Heart left ventricle (tissue), 16 donors: Measurements from ENCODE around the gene LACTBL1. TPM values are rescaled to one million over a fixed set of nuclear protein-coding genes. Genes with fewer than 3 reads are reported as not detected.

Source experiments
- ATAC-seq, 4 donors: fragments of 200-7000 bp; cut with Tn5 transposase; one replicate each; pipeline ENCODE4 v1.9.1; 2020 to 2022; ENCODE audit warnings: moderate library complexity in 4 of 4, mild to moderate bottlenecking in 3 of 4, moderate number of reproducible peaks in 1 of 4
- DNase-seq, 5 donors: peaks; one replicate each; pipeline ENCODE4 v3.0.0-alpha.2; 2020
- H3K27ac ChIP-seq, 12 donors: fragments of 200-600 bp; sonication (generic) in 4 of 12; one replicate each; pipeline versions ENCODE4 v1.5.0 to v1.8.0; 2016 to 2022; ENCODE audit warnings: mild to moderate bottlenecking in 2 of 12
- H3K27me3 ChIP-seq, 9 donors: fragments of 200-600 bp; sonication (generic) in 2 of 9; one replicate each; pipeline versions ENCODE4 v1.5.1 to v1.8.0; 2016 to 2022; ENCODE audit warnings: mild to moderate bottlenecking in 3 of 9
- H3K36me3 ChIP-seq, 9 donors: fragments of 200-600 bp; sonication (generic) in 2 of 9; one replicate each; pipeline versions ENCODE4 v1.5.0 to v1.8.0; 2018 to 2022; ENCODE audit warnings: mild to moderate bottlenecking in 2 of 9
- H3K4me1 ChIP-seq, 12 donors: fragments of 200-600 bp; sonication (generic) in 4 of 12; one replicate each; pipeline versions ENCODE4 v1.5.0 to v1.8.0; 2016 to 2022; ENCODE audit warnings: mild to moderate bottlenecking in 3 of 12
- H3K4me3 ChIP-seq, 12 donors: fragments of 200-600 bp; sonication (generic) in 4 of 12; one replicate each; pipeline versions ENCODE4 v1.5.0 to v1.8.0; 2017 to 2022; ENCODE audit warnings: mild to moderate bottlenecking in 9 of 12, moderate library complexity in 4 of 12
- H3K9me3 ChIP-seq, 12 donors: fragments of 200-600 bp; sonication (generic) in 4 of 12; one replicate each; pipeline versions ENCODE4 v1.5.0 to v1.8.0; 2016 to 2022; ENCODE audit warnings: mild to moderate bottlenecking in 1 of 12
- CTCF ChIP-seq, 12 donors: fragments of 200-600 bp; sonication (generic) in 4 of 12; IDR thresholded peaks; one replicate each; pipeline versions ENCODE4 v1.5.0 to v1.8.0; 2018 to 2022; ENCODE audit warnings: antibody characterized with exemption in 12 of 12, mild to moderate bottlenecking in 5 of 12
- POLR2A ChIP-seq, 2 donors: fragments of 450-650 bp; IDR thresholded peaks; one replicate each; pipeline ENCODE4 v1.6.1; 2017; ENCODE audit warnings: antibody characterized with exemption in 2 of 2, mild to moderate bottlenecking in 2 of 2, moderate library complexity in 2 of 2
- WGBS, 4 donors: extraction: QIAGEN DNeasy Blood & Tissue Kit in 2 of 4; methylation state at CpG; one replicate each; pipeline versions ENCODE4 v1.1.5 to v1.1.7; 2013 to 2018; 5-methylcytosine and 5-hydroxymethylcytosine counted together
- intact Hi-C, 10 donors: fragments of 100-400 bp; cut with DNase I; formaldehyde crosslinking; loops; one replicate each; pipeline versions ENCODE4 v1.11.1 to v1.14.2; 2022
- polyA plus RNA-seq, 2 donors: library from polyadenylated mRNA; stranded (reverse); fragments of 200-250 nt; gene quantifications; one replicate each; pipeline ENCODE4 v1.2.3, GENCODE V29; 2013
- total RNA-seq, 9 donors: library from RNA; depleted of rRNA in 2 of 9; stranded (reverse); fragments of >200 nt in 2 of 9; fragmentation: NEBNext Ultra II Directional in 3 of 9; extraction: Animal tissue kit (Norgen Biotek cat#: 25700) in 3 of 9; gene quantifications; one replicate each; pipeline versions ENCODE4 v1.1.0 to v1.2.4, GENCODE V29; 2016 to 2023
- donor health status: ischemic (EF 13 %, LVEDD 7.1; RV severe dilation, severe dysfunction).
- donor health status: healthy with polysubstance abuse.
- donor health status: DM: no; HTN: yes; CAD: no.
- donor health status: DM: no; HTN: no; CAD: no.
- donor health status: ischemic (EF 25% LVEDD 6.9; RV normal size, moderate dysfunction).
- donor health status: ischemic (EF 25% LVEDD 5.7; RV mildly dilated, moderate dysfunction).
- donor health status: healthy.
- donor health status: DM: yes; HTN: yes; CAD: no.
- donor health status: ischemic (EF 35%, LVEDD 5.7; RV mildly dilated, moderate dysfunction).
- donor health status: nonischemic (EF 11% LVEDD 7.7; RV severe dilation, severe dysfunction).
- donor health status: DM: yes; HTN: yes; CAD: no.
- donor health status: PGD.
- donor health status: ischemic (EF 29% LVEDD 5.4; RV normal size, mild dysfunction).
- donor health status: nonischemic (EF 23%, LVEDD 6.1; RV moderate dilation, normal function).

LACTBL1 gene
- total and polyA plus RNA-seq, 11 donors: not detected

- TF ChIP-seq CTCF (IDR thresholded peaks at IDR 0.05) (no peak), POLR2A (IDR thresholded peaks at IDR 0.05) (no peak)
- Histone ChIP-seq H3K4me3 (no peak overlapping the region), H3K27ac (no peak overlapping the region), H3K4me1 (no peaks in the 10 kb centered on the region), H3K36me3 (no peaks in the 10 kb centered on the region), H3K9me3 (no peaks in the 10 kb centered on the region), H3K27me3 (peaks cover 0 to 19% (median 6%) of the 10 kb centered on the region in 9 donors)
- intact Hi-C loops: loop anchor here in 9 of 10 donors (2.0 to 10.0 kb wide), 7 partner anchors 109 to 299 kb away; no protein-coding TSS in a partner anchor
- ATAC-seq (no peak), DNase-seq (no peak)
- WGBS, 4 donors: 53 to 65% (median 64%) methylated on average over 4 of the region's 4 CpGs
Measured at GRCh38 chr1:22976127-22976460, 3.4 kb upstream of the LACTBL1 start.

- intact Hi-C loops: loop anchor here in 9 of 10 donors (2.0 to 10.0 kb wide), 7 partner anchors 109 to 299 kb away; no protein-coding TSS in a partner anchor
- whole genome bisulfite sequencing, 4 donors: 69 to 80% (median 70%) methylated on average over 3 of the region's 3 CpGs
- DNase-seq (no peak), ATAC-seq (no peak)
- no peak overlapping the region for H3K4me3 ChIP-seq
- H3K27ac ChIP-seq: no peak overlapping the region
- H3K4me1 ChIP-seq: no peaks in the 10 kb centered on the region
- TF ChIP-seq CTCF (IDR thresholded peaks at IDR 0.05) (no peak), POLR2A (IDR thresholded peaks at IDR 0.05) (no peak)
- no peaks in the 10 kb centered on the region for H3K9me3 ChIP-seq
- no peaks in the 10 kb centered on the region for H3K36me3 ChIP-seq
- H3K27me3 ChIP-seq: peaks cover 0 to 23% (median 7%) of the 10 kb centered on the region in 9 donors
Measured at GRCh38 chr1:22975694-22976093, 3.0 kb upstream of the LACTBL1 start.

DNA sequence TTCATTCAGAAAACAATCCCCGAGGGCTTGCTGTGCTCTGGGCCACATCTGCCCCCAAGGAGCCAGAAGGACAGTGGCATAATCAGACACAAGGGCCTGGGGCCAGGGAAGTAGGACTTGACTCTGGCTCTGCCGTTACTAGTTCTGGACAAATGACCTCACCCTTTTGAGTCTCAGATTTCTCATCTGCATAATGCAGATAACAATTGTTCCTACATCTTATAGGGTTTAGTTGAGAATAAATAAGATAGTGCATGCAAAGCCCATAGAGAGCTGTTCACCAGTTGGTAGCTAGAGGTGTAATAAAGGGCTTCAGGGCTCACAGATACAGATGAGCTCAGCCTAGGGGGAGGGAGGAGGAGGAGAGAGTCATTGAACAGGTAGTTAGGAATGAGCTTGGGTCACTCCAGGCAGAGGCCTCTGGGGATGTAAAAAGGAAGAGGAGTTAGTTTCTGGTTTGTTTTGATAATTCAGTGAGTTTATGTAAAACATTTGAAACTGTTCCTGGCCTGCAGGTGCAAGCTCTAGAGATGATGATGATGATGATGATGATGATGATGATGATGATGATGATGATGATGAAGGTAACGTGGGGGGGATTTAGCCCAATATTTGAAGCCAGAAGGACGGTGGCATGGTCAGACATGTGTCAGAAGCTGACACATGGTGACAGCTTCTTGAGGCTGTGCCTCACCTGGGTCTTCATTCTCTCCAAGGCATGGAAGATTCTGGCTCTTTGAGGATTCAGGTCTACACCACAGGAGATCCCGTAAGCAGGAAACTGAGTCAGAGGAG, 858 bp downstream of the LACTBL1 start:
- H3K27me3 ChIP-seq: peaks cover 0 to 48% (median 7%) of the 10 kb centered on the region in 9 donors
- intact Hi-C loops: loop anchor here in 7 of 10 donors (5.0 to 10.0 kb wide), 4 partner anchors 113 to 303 kb away; no protein-coding TSS in a partner anchor

More for the DNA sequence above, 858 bp downstream of the LACTBL1 start:
- no peaks in the 10 kb centered on the region for H3K4me1 ChIP-seq
- no peak overlapping the region for H3K27ac ChIP-seq
- DNase-seq (no peak), ATAC-seq (no peak)
- no peaks in the 10 kb centered on the region for H3K36me3 ChIP-seq
- H3K9me3 ChIP-seq: peaks cover 0 to 5% (median 2%) of the 10 kb centered on the region in 12 donors
- H3K4me3 ChIP-seq: no peak overlapping the region
- WGBS, 4 donors: 54 to 64% (median 60%) methylated on average over 5 of the region's 5 CpGs
- no peak for TF ChIP-seq CTCF (IDR thresholded peaks at IDR 0.05)
- no peak for TF ChIP-seq POLR2A (IDR thresholded peaks at IDR 0.05)
